GM18870 (cell line): ENCODE results near the gene PKP1.

Experiments
- ATAC-seq: cut with Tn5 transposase; IDR thresholded peaks from one replicate; pipeline ENCODE4 v1.9.1; 2021; ENCODE audit warnings: moderate library complexity; ENCODE audit not compliant: unreplicated experiment

PKP1 gene

DNA sequence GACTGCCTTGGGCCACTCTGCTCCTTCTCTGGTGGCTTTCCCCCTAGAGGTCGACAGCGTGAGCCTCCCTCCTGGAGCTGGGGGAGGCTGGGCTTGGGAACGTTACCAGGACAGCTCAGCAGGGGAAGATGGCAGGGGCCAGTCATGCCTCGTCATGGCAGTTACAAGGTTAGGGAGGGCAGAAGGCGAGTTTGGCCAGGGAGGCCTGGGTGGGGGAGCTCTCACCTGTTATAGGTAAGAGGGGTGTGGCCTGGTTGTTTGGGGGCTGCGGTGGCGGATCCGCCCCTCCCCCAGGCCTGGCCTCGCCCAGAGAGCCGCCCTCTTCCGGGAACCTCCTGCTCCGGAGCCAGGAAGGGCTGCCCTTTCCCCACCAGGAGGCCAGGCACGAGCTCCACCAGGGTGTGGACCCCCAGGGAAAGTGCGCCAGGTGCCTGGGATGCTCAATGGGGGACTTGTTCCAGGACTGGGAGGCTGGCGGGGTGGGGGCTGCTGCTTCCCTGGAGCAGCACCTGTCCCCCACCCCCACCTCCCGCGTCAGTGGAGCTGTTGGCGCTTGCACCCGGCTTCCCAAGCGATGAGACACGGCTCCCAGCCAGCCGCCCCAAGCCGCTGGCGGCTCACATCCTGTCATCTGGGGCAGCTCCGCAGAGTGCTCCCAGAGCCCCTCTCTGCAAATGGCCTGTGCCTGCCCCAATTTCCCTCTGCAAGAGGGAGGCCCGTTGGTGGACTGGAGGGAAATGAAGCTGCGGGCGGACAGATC is 23.6 kb upstream of the PKP1 start:
- ATAC-seq = no peak

DNA sequence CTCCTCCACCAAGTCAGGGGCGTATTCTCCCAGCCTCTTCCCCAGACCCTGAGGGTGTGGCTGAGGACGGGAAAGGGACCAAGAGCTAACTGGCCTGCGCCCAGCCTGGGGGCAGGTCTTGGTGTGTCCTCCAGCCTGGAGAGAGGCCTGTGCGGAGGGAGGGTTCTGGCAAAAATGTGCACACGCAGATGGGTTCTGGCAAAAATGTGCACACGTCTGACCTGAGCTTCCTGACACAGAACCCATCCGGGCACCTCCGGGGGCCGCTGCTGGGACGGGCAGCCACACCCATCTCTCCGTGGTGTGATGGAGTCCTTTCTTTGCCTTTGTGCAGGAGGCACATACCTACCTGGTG is 23.1 kb upstream of the PKP1 start:
- no peak for ATAC-seq

DNA sequence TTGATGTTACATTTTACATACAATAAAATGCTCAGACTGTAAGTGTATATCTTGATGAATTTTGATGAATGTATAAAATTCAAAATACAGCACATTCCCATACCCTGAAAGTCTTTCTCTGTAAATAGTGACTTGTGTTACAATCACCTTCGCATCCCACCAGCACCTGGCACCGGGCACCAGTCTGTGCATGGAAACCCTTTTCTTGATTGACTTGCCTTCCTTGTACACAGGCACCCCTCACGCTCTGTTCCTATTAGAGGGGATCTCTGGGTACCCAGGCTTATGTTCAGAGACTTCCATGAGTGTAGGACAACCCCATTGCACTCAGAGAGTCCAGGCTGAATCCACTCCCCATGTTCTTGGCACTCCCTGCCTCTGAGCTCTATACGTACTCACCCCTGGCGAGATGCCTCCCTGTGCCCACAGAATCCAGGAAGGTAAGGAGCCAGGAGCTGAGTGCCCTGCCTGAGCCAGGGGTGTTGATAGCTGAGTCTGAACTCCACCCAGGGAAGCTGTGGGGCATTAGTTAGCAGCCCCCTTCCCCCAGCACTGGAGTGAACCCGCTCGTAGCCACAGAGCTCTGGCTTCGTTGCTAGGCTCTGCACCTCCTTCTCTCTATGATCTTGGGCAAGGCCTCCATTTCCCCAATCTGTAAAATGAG is 22.5 kb upstream of the PKP1 start:
- no peak for ATAC-seq

DNA sequence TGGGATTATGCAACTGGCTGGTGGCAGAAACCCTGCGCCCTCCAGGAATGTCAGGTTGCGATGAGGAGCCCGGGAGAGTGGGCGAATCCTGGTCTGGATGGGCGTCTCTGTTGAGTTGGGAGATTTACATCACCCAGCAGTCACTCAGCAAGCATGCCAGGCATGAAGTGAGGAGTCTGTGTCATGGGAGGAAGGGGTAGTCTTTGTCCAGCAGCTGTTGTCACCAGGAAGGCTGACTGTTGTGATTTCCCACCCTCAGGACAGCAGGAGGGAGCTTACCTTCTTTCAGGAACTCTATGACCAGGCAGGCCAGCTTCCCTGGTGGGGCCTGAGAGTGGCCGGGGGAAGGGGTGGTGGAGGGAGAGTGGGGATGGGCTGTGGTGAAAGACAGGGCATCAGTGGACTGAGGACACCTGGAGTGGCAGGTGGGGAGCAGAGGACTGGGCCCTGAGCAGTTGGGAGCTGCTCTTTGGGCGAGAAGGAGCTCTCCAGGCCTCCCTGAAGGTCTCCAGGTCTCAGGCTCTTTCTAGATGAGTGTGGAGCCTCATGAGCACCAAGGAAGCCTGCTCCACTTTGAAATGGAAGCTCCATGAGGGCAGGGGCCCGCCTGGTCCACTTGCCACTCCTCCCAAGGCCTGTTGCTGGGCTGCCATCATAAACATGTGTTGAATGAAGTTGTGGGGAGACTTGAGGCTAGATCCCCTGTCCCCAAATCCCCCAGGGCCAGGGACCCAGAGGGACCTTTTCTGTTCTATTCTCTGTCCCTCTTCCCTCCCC is 21.3 kb upstream of the PKP1 start:
- no peak for ATAC-seq

DNA sequence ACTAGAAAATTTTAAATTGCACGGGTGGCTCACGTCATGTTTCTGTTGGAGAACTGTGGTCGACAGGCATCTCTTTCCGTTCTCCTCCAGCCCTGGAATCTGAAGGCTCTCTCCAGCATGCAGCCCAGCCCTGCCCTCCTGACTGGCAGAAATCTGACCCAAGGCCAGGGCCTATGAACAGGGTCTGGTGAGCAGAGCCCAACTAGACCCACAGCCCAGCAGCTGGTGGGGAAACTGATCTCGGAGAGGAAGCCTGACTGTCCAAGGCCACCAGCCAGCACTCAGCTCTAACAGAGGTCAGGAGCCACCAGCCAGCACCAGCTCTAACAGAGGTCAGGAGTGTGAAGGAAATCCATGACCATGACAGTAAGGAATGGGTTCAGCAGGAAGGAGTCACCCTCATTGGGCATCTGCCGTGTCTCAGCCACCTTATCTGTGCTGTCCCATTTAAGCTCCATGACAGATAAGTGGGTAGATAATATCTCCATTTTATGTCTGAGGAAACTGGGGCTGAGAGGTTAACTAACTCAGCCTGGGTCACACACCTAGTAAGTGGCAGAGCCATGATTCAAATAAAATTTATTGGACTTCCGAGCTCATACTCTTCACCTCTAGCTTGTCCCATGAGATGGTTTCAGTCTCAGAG is 20.2 kb upstream of the PKP1 start:
- no peak for ATAC-seq

DNA sequence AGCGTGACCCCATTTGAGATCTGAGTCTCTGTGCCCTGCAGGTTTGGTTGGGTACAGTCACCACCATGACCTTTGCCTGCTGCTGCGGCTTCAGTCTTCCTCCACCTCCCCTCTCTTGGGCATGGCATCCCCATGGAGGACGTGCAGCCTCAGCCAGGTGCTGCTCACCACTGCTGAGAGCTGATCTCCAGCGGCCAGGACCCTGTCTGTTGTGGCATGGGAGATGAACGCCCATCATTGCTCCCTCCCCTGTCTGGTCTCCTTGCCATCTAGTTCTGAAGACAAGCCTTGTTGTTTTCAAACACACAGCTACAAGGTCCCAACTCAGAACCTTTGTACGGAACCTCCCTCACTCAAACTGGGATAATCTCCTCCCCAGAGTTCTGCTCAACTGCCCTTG is 19.2 kb upstream of the PKP1 start:
- no peak for ATAC-seq

DNA sequence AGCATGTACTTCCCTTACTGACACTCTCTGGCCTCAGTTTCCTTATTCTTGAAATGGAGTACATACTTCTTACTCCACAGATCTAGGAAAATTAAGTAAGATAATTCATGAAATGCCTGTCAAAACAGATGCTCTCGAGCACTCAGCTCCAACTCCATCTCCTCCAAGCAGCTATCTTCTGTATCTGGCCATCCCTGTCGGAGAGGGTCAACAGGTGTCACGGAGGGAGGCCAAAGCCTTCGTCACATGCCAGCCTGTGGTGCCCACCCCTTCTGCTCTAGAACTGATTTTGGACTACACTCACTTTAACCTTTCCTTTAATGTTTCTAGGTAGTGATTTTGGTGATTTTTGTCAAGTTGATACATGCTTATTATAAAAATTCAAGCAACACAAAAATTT is 18.8 kb upstream of the PKP1 start:
- ATAC-seq = no peak

DNA sequence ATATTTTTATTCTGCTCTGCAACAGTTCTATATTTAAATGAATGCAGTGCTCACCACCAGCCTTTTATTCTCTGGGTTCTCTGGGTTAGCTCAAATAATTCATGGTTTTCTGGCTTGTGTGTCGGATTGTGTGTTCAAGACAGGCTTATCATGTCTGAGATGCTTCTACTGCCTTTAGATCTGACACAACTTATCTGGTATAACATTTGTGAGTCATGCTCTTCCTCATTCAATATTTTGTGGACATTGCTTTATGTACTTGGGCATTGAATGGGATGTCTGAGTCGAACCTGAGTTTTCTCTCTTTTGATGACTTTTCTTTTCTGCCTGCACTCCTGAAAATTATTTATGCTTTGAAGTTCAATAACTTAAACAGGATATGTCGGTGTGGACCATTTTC is 17.6 kb upstream of the PKP1 start:
- ATAC-seq = no peak

DNA sequence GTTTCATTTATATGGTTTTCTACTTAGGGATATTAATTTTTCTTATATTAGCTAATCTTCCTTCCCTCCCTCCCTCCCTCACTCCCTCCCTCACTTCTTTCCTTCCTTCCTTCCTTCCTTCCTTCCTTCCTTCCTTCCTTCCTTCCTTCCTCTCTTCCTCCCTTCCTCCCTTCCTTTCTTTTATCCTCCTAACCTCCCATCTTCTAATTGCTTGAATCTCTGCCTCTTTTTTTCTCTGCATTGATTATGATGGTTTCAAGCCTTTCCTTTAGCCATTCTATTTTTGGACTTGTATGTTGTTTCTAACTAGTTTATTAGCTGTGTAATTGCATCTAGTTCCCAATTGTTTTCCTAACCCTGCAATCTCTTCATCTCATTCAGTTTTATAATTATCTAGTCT is 17.0 kb upstream of the PKP1 start:
- no peak for ATAC-seq

DNA sequence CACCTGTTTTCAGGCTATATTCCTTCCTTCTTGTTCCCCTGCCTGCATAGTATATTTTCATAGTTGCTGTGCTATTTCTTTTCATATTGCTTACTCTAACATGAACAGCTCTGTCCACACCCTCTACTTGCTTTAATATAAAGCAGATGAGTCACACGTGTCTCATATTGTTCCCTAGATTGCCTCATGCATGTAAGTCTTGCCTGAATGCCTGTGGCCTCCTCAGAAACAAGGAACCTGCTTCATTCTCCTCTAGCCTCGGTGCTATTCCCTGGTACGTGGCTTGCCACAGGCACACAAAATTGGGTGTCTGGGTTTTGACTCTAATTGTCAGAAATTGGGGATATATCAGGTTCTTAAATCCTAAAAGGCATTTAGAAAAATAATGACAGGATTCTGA is 16.5 kb upstream of the PKP1 start:
- ATAC-seq = no peak

DNA sequence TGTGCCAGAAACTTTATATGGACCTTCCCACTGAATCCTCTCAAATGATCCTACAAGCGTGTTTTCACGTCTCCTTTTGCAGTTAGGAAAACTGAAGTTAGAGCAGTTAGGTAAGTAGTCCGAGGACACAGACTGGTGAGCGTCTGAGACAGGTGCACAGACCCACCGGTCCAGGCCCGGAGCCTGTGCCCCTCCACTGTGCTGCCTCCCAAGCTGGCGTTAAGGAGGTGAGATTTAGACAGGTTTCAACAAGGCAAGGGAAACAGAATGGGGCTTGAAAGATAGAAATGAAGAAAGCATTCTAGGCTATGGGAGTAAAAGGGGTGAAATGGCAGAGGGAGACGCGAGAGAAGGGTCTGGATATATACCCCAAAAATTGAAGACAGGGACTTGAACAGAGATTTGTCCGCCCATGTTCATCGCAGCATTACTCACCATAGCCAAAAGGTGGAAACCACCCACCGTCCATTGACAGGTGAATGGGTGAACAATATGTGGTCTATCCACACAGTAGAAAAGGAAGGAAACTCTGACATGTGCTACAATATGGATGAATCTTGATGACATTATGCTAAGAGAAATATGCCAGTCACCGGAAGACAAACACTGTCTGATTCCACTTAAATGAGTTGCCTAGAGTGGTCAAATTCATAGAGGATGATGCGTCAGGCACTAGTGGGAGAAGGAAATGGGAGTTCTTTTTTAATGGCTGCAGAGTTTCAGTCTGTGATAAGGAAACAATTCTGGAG is 15.7 kb upstream of the PKP1 start:
- ATAC-seq = no peak

DNA sequence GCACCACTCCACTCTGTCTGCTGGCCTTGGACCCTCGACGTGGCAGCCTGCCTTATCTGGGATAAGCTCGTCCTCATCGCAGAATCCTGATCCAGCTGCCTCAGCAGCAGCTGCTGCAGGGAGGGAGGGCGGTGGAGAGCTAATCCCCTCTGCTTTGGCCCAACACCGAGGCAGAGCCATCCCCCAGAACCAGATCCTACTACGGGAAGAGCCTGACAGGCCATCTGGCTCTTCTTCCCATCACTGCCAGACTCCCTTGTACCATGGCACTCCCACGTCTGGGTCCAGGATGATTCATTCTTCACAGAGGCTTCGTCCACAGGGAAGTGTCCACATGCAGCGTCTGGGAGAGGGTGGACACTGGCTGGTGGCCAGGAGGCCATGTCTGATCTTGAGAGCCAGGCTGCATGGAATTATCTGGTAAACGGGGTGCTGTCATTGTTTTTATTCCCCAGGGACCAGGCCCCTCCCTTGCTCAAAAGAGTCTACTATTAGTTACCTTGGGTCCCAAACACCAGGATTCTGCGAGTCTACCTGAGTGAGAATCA is 14.6 kb upstream of the PKP1 start:
- no peak for ATAC-seq

DNA sequence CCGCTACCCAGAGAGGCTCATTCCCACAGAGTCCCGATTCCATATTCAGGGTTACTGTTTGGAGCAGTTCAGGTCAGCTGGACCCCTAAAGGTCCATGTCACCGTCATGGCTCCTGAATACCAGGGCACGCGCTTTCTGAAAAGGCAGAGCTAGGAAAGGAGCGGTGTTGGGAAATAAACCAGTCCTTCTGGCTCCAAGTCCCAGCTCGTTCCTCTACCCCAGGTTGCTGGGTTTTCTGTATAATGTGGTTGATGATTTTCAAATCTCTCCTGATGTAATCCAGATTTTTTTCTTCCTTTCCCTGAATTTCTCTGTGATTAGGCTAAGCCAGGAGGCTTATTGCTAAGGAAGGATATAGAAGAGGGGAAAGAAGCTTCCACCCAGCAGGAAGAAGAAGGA is 14.0 kb upstream of the PKP1 start:
- no peak for ATAC-seq

DNA sequence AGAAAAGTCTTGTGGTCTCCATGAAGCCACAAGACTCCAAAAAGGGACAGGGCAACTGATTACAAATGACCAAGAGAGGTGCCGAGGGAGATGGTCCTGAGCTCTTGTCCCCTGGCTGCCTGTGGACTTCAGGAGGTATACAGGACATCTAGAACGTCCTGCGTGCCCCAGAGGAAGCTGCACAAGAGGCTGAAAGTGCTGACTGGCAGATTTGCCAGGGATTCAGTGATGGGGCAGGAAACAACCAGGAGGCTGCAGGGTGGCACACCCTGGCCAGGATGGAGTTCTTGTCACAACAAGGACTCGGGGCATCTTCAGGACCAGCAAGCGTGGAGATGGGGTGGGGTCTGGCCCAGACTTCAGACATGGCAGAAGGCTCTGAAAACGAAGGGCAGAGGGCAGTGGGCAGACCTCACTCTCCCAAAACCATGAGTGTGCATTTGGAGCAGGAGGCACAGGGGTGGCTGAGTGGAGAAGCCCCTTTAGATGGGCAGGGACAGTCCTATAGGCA is 13.4 kb upstream of the PKP1 start:
- no peak for ATAC-seq

DNA sequence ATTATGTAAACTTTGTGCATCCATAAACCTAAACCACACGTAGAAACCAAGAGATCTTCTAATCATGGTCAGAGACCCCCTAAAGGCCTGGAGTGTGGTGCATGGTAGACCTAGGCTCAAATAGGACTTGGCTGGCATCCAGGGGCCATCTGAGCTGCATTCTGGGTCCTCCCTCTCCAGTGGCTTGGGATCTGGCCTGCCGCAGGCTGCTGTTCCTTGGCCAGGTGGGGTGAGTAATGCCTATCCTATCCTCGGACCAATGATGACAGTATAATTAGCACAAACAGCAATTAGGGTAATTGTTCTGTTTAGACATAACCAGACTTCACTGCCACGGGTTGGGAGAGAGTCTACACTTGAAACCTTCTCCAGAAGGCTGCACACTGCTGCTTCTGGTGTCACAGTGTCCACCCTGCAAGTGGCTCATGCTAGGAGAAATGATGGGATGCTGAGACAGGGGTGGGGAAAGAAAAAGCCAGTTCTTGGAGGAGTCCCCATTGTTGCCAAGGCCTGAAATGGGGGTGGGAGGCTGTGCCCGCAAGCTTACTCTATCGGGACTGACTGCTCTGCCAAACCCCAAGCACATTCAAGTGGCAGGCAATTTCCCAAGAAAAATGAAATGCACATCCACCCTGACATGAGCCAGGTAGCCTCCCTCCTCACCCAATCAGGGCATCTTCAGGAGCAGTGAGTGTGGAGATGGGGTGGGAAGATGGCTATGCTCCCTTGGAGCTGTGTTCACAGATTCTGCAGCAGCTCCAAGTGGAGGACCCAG is 12.5 kb upstream of the PKP1 start:
- no peak for ATAC-seq

DNA sequence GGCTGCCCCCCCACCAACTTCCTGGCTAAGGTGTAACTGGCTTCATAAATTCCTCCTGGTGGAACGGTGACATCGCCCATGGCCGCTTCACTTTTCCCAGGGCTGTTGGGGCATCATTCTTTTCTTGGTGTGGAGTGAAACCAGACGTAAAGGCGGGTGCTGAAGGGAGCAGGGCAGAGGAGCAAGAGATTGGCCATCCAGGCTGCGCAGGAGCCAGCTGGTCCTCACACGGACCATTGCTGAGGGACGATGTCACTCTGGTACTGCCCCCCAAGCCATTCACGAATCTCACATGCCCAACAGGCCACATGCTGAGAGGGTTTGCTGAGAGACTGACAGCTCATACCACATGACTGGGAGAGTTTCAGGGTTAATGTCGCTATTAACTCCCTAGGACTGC is 10.5 kb upstream of the PKP1 start:
- no peak for ATAC-seq

DNA sequence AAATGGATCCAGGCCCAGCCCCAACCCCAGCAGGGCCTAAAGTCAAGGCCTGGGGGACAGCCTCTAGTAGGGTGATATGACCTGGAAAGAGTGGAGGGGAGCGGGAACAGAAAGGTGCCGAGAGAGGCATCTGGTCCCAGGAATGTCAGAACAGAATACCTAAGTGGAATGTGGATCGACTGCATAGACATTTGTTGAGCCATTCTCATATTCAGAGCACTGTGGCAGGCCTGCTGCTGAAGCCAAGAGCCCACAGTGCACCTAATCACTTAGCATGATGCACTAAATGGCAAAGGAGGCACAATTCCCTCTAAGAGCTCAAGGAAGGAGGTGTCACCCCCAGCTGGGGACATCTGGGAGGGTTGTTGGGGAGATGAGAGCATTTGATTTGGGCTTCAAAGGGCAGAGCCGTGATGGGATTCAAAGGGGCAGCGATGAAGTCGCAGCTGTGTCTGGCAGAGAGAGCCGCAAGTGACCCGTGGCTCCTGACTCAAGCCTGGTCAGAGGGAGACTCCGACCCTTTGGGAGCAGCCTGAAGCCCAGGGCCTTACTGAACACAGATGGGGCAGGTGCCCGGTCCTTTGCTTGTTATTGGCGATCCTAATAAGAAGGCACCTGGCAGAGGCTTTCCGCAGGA is 8.6 kb upstream of the PKP1 start:
- no peak for ATAC-seq

DNA sequence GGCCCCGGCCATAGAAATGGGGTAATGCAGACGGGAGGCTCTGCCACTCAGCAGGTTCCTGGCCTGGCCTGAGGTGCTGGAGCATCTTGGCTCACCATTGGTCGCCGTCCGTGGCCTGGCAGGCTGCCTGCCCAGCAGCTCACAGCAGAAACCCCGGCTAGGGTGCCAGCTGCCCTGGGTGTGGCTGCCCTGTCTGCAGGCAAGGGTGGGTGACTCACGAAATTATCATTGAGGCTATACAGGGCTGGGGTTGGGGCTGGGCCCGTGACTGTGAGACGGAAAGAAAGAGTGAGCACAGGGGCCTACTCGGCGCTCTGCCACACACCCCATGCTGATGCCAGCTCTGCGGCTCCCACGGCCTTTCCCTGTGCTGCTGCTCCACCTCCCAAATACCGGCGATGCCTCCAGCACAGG is 8.0 kb upstream of the PKP1 start:
- ATAC-seq = no peak

DNA sequence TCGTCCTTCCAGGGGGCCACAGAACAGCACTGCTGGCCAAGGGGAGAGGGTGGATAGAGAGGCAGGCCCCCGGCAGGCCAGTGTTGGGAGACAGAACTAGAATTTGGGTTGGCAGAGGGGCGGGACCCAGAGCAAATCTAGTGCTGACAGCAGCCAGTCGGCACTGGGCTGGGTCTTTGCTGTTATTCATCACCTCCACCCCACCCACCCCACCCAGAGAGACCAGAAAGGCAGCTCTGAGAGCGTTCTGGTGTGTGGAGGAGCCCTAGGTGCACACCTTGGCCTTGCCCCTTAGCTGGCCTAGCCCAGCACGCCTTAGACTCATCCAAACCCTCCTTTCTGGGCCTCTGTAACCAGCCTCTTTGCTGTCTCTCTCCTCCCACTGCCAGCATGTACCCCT is 6.4 kb upstream of the PKP1 start:
- ATAC-seq = no peak
